GM19372 (cell line): Measurements from ENCODE around the gene SIAH3.

Experiments used
- ATAC-seq: cut with Tn5 transposase; IDR thresholded peaks from one replicate; pipeline ENCODE4 v1.9.1; 2021; ENCODE audit warnings: mild to moderate bottlenecking, low read depth, moderate library complexity; ENCODE audit not compliant: unreplicated experiment

The SIAH3 gene

DNA sequence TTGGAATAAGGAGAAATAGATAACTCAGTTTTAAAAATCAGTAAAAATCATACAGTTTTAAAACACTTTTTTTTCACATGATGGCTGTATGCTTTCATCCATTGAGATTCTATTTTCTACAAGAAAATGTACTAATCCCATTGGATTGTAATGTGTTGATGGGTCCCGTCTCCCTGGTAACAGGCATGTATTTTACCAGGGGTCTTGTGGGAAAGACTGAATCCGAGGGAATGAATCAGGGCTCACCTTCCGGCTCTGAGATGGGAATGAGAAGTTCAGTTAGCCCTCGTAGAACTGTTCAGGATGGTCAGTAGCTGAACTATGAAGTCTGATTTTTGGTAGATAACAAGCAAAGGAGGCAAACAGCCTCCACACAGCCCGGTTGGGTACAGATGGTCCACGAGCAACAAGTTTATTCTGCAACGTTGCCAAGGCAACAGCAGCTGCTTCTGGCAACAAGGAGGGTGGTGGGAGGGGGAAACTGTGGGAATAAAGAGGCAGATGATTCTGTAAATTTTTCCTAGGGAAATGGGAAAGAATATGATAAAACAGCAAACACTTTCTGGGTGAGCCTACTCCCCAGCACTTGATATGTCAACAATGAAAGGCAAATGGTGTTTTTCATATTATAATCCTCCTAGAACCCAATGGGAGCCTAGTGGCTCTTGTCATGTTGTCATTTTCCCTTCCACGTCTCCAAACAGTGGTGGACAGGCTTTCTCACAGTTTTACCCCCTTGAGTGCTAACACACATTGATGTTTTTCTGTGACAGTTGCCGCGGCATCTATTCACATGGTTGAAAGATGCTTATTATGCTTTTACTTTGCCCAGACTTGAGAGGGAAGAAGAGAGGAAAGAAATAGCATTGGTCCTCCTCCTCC, 12.4 kb upstream of the SIAH3 start:
- no peak for ATAC-seq

DNA sequence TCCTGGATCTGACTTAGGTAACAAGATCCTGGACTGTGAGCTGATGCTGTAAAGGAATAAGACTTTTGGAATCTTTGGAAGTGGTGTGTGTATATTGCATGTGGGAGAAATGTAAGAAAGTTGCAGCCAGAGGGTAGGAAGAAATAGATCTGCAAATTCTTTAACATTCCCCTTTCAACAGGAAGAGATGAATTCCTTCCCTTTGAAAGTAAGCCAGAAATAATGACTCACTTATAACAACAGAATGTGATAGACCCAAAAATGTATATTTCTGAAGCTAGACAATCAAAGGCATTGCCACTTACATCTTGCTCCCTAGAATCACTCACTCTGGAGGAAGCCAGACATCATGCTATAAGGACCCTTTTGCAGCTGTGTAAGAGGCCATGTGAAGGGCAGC, 9.8 kb upstream of the SIAH3 start:
- ATAC-seq: no peak

DNA sequence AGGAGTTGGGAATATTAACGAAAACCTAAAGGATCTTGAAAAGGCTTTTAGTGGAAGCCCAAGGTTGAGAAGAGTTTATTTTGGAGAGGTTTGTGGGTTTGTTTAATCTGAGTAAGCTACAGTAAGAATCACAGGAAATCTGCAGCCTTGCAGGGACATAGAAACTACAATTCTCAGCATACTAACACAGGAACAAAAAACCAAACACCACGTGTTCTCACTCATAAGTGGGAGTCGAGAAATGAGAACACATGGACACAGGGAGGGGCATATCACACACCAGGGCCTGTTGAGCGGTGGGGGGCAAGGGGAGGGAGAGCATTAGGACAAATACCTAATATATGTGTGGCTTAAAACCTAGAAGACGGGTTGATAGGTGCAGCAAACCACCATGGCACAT, 8.7 kb upstream of the SIAH3 start:
- ATAC-seq: no peak

DNA sequence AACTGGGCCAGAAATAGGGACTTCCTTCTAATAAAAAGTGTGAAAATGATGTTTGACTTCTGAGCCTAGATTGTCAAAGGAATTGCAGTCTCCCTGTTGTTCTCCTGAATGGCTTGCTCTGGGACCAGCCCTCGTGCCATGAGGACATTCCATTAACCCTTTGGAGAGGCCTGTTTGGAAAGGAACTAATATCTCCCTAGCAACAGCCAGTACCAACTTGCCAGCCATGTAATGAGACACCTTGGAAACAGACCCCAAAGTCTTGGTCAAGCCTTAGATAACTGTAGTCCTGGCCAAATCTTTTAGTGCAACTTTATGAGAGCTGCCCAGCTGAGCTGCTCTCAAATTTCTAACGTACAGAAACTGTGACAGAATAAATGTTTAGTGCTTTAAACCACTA, 8.2 kb upstream of the SIAH3 start:
- no peak for ATAC-seq

DNA sequence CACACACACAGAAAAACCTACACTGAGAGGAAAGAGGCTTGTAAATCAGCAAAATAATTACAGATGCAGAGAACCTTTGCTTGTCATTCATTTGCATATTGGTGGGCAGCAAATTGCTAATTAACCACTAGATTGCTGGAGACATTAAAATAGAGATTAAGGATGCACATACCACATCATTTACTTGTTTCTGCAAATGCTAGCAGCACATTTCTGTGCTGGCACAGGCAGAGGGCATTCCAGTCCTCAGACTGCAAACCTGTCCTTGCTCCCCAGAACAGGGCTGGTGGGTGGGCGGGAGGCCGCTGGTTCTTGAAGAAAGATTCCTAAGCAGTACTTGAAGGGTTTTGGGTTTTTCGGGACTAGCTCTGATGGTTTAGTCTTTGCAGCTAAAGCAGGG, 941 bp upstream of the SIAH3 start:
- no peak for ATAC-seq

DNA sequence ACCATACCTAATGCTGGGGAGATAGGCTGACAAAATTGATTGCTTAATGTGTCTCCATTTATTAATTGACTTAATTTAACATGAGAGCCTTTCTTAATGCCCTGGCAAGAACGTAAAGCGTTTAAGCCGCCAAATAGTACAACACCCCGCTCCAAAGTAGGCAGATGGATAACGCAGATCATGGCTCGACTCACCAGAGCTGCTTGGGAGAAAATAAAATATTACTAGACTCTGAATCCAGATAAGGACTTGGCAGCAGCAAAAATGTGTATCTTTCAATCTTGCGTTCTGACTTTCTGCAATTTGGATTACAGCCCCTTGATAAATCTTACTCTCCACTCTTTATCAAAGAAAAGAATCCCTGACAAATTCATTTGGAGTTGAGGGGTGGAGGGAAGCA, 403 bp upstream of the SIAH3 start:
- no peak for ATAC-seq

DNA sequence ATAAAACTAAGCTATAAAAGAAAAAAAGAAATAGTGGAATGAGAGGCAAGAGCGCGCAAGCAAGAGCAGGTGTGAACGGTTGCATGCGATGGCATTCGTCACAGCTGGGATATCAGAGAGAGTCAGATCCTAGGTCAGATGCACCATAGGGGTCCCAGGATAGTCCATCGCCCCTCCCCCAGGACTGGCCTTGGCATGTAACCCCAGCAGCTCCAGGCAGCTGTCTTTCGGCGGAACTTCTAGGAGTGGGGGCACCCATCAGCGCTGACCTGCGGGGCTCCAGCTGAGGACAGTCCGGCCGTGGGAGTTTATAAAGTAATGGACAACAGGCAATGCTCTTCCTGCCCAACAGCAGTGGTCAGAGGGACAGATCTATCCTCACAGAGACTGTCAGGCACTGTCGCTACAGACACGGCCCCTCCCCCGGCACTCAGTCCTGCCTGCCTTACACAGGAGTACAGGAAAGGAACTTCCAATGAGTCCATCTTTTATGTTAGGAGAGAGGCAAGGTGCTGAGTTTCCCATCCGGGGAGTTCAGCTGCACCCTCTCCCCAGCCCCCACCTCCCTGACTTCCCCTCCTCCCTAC, 1.4 kb downstream of the SIAH3 start:
- no peak for ATAC-seq

DNA sequence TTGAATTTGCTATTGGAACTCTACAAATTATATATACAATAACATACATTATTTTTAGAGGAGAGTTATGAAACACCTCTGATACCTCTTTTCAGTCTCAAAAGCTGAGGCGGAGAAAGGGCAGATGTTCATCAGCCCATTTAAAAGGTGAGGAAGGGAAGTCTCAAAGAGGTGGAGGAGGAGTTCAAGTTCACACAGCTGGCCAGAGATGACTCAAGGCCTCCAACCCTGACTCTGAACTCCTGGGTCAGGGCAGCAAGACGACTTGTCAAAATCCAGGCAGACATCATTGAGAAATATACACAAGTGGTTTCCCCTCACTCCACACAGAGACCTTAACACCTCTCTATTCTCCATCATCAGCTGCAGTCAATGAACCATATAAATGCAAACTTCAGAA, 2.1 kb downstream of the SIAH3 start:
- no peak for ATAC-seq

DNA sequence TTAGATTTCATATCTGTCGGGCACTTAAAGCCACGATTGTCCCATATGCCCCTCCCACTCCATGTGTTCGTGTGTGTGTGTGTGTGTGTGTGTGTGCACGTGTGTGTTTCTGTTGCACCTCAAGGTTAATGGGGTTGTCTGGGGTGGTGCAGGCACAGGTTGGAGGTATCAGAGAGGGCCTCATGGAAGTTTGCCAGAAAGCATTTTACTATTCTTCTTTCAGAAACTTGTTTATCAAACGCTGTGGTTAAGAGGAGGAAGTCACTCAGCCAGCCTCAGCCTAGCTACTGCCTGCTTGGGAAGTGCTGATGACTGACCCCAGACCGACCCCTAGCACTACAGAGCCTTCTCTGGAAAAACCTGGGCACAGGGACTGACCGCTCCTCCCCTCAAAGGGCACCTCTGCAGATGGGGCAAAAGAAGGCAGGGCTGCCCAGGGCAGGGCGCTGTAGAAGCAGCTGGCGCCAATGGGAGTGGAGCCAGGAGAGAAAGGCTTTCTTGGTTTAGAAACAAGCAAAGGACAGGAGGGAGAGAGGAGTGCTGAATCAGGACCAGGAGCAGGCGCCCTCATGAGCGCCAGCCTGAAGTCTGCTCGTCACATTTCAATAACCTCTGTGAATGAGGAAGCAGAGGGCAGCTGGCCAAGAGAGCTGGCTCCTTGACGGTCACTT, 3.9 kb downstream of the SIAH3 start:
- no peak for ATAC-seq

DNA sequence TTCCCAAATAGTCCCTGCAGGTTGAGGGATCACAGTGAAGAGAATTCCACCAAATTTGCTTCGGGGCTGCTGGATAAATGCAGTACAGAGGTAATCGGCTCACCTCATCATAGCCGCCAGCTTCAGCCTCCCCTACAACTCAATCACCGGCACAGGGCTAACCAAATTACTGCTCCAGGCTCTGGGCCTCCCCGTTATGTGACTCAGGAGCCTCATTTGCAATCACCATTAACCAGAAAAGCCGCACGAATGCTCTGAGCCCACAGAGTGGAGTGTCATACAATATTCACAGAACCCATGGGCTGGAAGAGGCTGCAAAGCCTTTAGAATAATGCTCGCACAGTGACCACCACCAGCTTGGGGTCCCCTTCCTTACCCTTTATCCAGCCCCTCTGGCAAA, 4.9 kb downstream of the SIAH3 start:
- ATAC-seq: no peak

DNA sequence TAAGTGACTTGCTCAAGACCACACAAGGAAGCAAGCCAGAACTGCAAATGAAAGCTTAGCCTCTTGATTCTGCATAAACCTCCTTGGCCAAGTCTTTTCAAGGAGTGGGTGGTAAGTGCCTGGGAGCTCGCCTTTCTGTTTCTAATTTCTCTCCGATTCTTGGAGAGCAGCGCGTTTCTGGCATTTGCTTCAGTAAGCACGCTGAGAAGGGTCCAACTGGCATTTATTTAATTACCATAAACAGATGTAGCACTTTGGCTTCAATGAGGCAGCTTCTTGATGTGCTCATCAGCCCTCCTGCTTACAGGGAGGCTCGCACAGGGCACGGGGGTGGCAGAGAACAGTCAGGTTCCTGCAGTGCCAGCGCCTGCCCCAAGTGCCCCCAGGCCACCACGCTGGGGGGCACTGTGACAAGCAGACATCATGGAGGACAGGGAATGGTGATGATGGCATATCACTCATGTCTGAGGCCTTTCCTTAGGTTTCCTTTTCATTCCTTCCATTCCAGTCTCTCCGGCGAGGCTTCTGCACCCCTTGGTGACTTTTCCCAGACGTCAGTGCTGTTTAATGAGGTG, 13.3 kb downstream of the SIAH3 start:
- no peak for ATAC-seq

DNA sequence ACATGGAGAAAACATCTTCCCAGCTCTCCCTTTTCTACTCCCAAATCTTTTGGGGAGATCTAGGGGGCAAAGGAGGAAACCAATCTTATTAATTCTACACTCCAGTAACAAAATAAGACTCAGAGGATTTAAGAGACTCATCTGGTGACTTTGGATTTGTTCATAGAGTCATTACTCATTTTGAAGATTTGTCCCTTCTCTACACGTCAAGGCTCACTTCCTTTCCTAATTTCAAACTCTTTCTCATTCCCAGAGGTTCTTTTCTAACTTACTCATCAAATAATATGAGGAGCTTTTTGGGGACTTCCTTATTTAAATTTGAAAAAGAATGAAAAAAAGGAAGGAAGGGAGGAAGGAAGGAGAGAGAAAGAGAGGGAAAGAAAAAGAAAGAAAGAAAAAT, 14.4 kb downstream of the SIAH3 start:
- no peak for ATAC-seq

DNA sequence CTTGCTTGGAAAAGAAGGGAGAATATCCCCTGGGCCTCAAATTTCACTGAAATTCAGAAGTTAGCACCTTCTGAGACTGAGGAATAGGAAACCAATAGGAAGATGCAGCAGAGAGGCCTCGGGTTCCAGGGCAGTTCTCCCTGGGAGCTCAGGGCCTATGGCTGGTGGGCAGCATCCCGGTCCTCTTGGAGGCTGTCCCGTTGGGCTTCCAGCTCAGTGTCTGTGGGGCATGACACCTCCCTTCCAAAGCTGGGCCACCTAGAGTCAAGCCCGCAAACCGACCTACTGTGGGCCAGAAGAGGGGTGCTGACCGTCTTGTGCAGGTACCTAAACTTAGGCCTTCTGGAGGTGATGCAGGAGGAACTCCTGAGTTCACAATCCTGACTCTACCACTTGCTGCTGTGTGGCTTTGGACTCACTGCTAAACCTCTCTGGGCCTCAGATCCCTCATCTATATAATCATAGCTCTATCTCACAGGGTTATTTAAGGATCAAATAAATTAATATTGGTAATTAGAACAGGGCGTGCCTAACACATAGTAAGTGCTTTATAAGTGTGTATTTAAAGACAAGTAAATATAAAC, 17.1 kb downstream of the SIAH3 start:
- ATAC-seq: no peak

DNA sequence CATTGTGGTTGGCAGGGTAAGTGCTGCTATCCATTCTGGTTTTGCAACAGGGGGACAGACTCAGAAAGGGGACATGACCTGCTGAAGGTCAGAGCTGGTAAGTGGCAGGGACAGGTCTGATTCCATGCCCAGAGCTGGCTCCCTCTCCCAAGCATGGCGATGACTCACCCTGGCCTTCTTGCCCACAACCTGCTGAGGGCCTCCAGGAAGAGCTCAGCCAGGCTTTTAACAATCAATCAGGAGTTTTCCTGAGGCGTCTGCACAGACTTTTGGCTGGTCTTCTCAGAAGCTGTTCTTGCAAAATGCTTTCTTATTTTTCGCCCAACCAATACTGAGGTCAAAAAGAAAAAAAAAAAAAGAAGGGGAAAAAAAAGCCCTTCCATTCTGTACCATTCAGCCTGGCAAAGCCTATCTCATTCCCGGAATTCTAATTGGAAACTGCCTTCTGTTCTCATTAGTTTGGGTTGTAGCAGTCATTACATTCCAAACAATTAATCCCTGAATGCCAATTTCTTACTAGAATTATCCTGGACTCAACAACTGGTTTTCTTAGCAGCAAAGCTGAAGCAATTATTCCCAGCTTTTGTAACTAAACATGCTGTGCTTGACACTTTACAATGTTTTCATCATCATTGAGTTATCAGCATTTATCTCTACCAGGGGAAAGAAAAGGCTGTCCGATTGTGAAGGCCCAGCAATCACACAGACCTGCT, 17.7 kb downstream of the SIAH3 start:
- no peak for ATAC-seq

DNA sequence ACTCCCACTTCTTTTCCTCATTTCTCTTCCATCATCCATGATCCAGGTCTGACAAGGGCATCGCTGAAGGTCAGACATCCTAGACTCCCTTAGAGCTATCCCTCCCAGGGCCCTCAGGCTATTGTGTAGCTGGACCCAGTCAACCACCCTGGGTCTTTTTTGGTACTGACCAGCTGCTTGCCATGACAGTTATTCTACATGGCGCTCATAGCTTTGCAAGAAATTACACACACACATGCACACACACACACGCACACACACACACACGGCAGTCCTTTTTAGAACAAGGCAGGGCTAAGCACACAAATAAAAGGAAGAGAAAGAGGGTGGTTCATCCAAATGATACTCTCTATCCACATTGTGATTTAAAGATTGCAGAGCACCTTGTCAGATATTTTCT, 18.3 kb downstream of the SIAH3 start:
- no peak for ATAC-seq

DNA sequence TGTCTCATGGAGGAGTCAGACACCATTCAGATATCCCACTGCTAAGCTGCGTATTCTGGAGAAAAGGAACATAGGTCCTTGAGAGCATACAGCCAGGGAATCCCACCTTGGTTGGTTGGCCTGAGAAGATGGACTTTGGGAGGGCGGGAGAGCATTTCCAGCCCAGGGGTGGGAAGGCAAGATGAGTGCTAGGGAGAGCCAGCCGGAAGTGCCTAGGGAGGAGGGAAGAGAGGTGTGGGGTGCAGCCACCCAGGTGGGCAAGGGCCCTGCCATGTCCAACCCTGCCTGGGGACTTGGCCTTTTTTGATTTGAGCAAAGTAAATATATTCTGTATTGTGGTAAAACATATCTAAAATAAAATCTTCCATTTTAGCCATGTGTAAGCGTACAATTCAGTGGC, 19.7 kb downstream of the SIAH3 start:
- no peak for ATAC-seq

DNA sequence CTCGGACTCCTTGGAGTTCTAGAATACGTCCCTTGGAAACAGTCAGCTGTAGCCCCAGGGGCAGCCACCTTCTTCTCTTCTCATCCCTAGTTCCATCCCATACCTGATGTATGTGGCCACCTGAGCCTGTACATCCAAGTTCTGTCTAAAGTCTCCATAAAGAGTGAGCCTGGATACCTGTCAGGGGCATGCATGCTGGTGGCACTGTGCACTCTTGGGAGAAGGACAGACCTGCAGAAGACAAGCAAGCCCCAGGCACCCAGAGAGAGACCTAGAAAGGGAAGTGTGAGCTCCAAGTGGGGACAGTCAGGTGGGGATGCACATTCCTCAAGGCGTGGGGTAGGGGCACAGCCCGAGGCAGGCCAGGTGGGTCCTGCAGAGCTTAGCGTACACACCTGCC, 21.4 kb downstream of the SIAH3 start:
- ATAC-seq: no peak

DNA sequence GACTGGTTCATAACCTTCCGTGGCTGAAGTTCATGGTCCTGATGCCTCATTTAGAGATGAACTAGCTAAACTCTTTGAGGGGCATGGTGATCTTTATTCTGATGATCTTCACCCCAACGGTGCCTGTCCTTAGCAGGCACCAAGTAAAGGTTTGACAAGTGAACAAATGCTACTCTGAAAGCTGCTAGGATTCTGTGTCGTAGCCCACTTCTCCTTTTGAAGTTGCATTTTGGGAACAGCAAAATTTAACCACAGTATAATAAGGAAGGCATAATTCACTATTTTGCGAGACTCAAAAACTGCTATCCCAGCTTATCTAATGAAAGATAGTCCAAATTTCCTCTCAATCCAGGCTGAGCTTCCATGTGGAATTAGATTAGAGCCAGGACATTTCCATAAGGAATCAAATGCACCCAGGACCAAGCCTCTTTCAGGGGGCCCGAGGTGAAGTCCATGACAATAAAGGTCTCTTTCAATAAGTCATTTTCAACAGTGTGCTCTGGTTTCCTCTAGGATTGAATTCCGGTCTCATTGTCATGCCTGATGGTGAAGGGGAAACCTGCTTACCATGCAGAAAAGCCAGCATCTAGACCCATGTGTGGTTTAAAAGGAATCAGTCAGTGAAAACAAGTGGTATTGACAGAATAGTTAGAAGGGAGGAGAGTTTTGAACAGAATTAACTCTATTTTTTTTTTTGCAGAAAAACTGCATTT, 23.1 kb downstream of the SIAH3 start:
- ATAC-seq: no peak

DNA sequence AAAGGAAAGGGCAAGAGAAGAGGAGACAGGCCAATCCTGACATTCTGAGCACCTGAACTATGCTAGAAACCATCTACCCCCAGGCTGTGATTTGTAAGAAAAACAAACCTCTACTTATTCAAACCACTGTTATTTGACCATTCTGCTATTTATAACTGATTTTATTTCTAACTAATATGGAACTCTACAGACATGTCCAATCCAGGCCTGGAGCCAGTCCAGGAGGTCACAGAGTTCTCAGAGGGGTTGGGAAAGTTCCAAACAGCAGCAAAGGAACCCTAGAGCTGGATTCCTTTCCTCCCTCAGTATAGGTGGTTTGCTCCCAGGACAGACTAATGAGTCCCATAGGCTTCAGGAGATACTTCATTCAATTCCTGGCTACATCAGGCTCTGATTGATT, 24.2 kb downstream of the SIAH3 start:
- no peak for ATAC-seq

DNA sequence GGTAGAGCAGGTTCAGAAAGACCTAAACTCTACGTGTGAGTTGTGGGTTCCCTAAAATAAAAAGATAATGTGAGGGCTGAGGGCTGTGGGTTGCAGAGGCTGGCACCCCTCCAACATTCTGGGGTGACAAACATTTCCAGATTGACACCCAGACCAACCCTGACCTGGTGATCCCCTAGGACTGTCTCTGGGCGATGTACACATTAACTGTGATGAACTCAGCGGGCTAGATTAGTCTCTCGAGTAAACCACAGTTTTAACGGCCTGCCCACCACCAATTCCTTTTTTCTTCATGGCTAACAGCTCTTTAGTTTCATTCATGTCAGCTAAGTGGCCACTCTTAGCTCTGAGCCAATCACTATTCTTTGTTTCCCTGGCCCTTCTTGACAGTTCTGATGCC, 24.8 kb downstream of the SIAH3 start:
- peak; percentile 86 for ATAC-seq
